ENCODE measurements around the gene SYNPO2.
"Not testable (repeated sequence)": the region's sequence is repeated elsewhere in the genome, so short reads cannot be mapped to it uniquely, and the experiment has no call there.

Gene SYNPO2

DNA sequence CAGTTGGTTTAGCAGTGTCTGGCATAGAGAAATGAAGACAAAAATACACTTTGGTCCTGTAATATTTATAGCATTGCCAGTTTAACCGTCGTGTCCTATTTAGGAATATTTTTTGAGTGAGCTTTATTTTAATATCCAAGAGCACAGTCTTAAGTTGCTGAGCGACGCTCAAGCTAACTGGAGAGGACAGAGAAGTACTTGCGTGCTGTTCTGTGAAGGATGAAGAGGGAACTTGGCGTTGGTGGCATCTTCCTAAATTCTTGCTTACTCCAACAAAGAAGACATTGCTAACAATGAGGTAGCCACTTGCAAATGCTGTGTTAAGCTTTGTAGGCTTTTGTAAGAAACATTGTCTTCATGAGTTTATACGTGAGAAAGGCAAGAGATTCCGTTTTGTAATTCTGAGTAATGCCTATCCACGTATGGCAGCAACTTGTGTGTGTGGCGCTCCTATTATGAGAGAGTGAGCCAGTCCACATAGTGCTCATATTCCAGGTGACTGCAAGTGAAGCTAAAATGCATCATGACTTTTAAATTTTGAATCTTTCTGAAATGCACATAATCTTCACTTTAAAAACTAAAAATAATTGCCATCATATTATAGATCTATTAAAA, 50.6 kb downstream of the SYNPO2 start:
- no peak for DNase-seq

DNA sequence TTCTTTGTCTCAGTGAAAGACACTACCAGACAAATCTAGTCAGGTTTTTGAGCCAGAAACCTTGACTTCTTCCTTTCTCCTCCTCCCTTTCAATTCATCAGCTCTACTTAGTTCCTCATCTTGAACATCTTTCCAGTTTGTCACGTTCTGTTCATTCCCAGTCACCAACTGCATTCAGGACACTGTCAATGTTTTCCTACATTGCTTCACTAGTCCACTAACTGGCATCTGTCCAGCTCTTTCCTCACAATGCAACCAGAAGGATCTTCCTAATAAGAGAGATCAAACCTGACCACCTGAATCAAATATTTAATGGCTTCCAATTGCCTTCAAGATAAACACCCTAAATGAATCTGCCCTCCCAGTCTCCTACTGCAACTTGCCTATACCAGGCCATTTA, 52.5 kb downstream of the SYNPO2 start:
- DNase-seq: no peak

GRCh38 chr4:118941799-118942198, 53.1 kb downstream of the SYNPO2 start:
- DNase-seq: no peak

GRCh38 chr4:118942465-118942864, 53.8 kb downstream of the SYNPO2 start:
- peak; percentile 46 for DNase-seq

- DNase-seq: no peak
These were observed 58.4 kb downstream of the SYNPO2 start for GRCh38 chr4:118947095-118947494.

GRCh38 chr4:118948545-118949144, 60.0 kb downstream of the SYNPO2 start:
- DNase-seq: no peak

DNA sequence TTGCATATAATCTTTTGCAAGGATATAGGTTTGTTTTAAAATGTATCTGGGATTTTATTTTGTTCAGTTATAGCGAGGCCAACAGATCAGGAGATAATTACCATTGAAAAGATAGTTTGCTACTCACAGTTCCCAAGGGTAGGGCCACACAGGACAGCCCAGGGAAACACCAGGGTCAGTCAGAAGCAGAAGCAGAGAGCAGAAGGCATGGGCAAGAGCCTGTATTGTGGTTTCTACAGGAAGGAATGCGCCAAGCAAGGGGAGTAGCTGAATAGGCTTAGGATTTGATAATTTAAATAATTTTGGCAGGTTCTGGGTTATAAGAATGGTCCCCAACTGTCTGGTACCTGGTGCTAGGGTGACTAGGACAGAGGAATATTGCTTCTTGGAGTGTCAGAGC, 61.6 kb downstream of the SYNPO2 start:
- DNase-seq: no peak

GRCh38 chr4:118950929-118951570, 62.4 kb downstream of the SYNPO2 start:
- DNase-seq: no peak

GRCh38 chr4:118953276-118953675, 64.6 kb downstream of the SYNPO2 start:
- no peak for DNase-seq

- DNase-seq: no peak
These were observed 65.6 kb downstream of the SYNPO2 start for GRCh38 chr4:118954246-118954645.

DNA sequence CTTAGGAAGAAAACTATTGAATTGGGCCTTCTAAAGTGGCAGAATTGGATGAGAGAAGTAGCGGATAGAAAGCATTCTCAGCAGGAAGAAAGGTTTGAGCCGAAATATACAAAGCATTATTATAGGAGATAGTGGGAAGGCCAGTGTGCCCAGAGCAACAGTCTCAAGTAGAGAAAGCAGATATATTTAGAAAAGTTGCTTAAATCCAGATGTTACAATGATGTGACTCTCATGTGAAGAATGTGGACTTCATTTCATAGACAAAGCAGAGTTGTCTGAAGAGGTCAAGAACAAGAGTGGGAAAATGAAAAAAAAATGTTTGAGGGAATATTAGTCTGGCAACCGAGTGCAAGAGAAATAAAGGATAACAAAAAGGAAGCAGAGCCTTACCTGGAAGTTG, 66.9 kb downstream of the SYNPO2 start:
- no peak for DNase-seq

GRCh38 chr4:118957722-118958445, 69.2 kb downstream of the SYNPO2 start:
- DNase-seq: no peak

DNA sequence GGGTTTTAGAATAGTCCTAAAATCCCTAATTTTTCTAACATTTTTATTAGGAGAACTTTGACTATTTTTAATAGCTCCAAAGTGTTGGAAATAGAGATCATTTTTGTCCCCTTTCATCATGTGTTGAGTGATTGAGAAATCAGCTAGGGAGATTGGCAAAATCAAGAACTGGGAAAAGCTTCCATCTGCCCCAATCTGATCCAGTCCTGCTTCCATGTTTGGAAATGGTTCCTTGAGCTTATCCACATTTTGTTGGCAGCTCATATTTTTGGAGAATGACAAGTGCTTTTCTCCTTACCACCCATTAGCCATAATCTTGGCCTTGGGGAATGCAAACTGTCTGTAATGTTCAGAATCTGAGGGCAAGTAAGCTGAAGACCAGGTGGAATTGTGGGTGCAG, 73.9 kb downstream of the SYNPO2 start:
- no peak for DNase-seq

GRCh38 chr4:118964891-118965411, 76.3 kb downstream of the SYNPO2 start:
- DNase-seq: no peak

GRCh38 chr4:118967393-118967792, 78.7 kb downstream of the SYNPO2 start:
- DNase-seq: peak; percentile 24

GRCh38 chr4:118968005-118968404, 79.4 kb downstream of the SYNPO2 start:
- DNase-seq: peak; percentile 87

DNA sequence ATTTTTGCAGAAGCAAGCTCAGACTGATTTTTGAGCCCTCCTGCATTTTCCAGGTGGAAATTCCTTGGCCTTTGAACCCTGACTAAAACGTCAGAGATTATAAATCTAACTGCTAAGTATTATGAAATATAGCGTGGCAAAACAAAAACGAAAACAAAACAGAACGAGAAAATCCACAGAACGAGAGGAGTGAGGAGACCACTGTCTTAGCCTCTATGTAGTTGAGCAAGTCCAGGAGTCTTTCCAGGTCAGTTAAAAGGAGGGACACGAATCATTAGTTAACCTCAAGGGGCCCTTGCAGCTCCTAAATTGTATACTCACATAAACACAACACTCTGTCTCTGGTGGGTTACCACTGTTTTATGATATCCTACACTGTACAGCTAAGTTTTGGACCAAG, 80.2 kb downstream of the SYNPO2 start:
- DNase-seq: peak; percentile 21

GRCh38 chr4:118969359-118969758, 80.7 kb downstream of the SYNPO2 start:
- DNase-seq: peak; percentile 22

GRCh38 chr4:118972167-118972566, 83.5 kb downstream of the SYNPO2 start:
- DNase-seq: no peak

DNA sequence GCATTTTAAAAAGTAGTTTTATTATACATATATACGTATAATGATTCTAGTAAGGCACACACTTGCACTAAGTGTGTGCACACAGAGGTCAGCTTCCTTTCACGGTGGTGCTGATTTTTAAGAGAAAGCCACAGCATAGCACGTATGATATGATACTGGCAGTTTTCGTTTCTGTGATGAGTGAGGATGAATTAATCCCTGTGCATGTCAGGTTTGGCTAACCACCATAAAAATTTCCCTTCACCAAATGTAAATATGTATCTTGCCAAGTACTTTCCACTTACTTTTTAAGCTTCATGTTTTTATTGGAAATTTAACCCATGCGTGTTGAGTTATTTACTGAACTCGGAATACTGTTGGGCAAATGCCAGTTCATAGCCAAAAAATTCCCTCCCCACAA, 84.6 kb downstream of the SYNPO2 start:
- DNase-seq: no peak

DNA sequence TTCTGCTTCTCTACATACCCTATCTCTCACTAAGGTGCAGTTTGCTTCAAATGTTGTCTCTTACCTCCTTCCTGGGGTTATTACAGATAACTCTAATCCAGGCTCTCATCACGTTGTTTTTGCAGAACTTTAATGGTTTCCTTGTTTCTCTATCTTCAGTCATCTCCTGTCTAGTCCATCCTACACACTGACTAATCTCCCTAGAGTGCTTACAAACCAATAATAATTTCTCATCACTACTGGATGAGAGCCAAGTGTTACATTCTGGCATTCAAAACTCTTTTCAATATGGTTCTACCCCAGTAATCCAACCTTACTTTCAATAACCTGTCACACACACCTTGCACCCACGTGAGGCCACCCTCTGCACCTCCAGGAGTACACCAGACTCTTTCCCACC, 86.1 kb downstream of the SYNPO2 start:
- peak; percentile 62 for DNase-seq

- peak; percentile 9 for DNase-seq
These were observed 87.0 kb downstream of the SYNPO2 start for GRCh38 chr4:118975449-118976192.

GRCh38 chr4:118976193-118976560, 87.5 kb downstream of the SYNPO2 start:
- not testable (repeated sequence) for DNase-seq

Measured in inflammatory macrophage treated with lipopolysaccharide for 4 hours (primary cell).